Activated CD8-positive, alpha-beta memory T cell treated with anti-CD3 and anti-CD28 coated beads for 48 hours (primary cell): ENCODE results near the gene MANEA.
"Not testable (repeated sequence)": the region's sequence is repeated elsewhere in the genome, so short reads cannot be mapped to it uniquely, and the experiment has no call there.

ENCODE experiments used
- DNase-seq, 3 experiments: peaks; one replicate each; pipeline ENCODE4 v3.0.0-alpha.2; 2020; ENCODE audit warnings: low read depth in 2 of 3, low spot score in 2 of 3

The MANEA gene

GRCh38 chr6:95577304-95578105 is at the start of gene MANEA:
TSS of gene MANEA (plus strand) at chr6:95577535. CDS start at chr6:95586440, 8,905 bp downstream.
- peak; percentile 58 to 64 (median 61) for DNase-seq

- DNase-seq: no peak
Observed at GRCh38 chr6:95529762-95530161, 47.6 kb upstream of the MANEA start.

- DNase-seq: no peak
Observed at GRCh38 chr6:95530176-95530819, 47.0 kb upstream of the MANEA start.

GRCh38 chr6:95543798-95544197 is 33.5 kb upstream of the MANEA start:
- no peak for DNase-seq

GRCh38 chr6:95544517-95545225 is 32.7 kb upstream of the MANEA start:
- DNase-seq: no peak

GRCh38 chr6:95545226-95545625 is 32.1 kb upstream of the MANEA start:
- no peak for DNase-seq

- no peak for DNase-seq
Observed at GRCh38 chr6:95545686-95546085, 31.6 kb upstream of the MANEA start.

- DNase-seq: no peak
Observed at GRCh38 chr6:95546148-95546547, 31.2 kb upstream of the MANEA start.

- no peak for DNase-seq
Observed at GRCh38 chr6:95547043-95547442, 30.3 kb upstream of the MANEA start.

GRCh38 chr6:95548188-95548786 is 29.0 kb upstream of the MANEA start:
- DNase-seq: no peak

- DNase-seq: no peak
Observed at GRCh38 chr6:95551678-95552324, 25.5 kb upstream of the MANEA start.

GRCh38 chr6:95553880-95554279 is 23.5 kb upstream of the MANEA start:
- DNase-seq: no peak

- not testable (repeated sequence) for DNase-seq
Observed at GRCh38 chr6:95560956-95561355, 16.4 kb upstream of the MANEA start.

- DNase-seq: no peak
Observed at GRCh38 chr6:95569560-95569959, 7.8 kb upstream of the MANEA start.

GRCh38 chr6:95572098-95572497 is 5.2 kb upstream of the MANEA start:
- DNase-seq: no peak

- DNase-seq: no peak
Observed at GRCh38 chr6:95574811-95575210, 2.5 kb upstream of the MANEA start.

- DNase-seq: no peak
Observed at GRCh38 chr6:95576218-95576997, 927 bp upstream of the MANEA start.

- DNase-seq: no peak
Observed at GRCh38 chr6:95576998-95577303, 384 bp upstream of the MANEA start.

GRCh38 chr6:95578106-95578410 is 723 bp downstream of the MANEA start:
- DNase-seq: no peak

- no peak for DNase-seq
Observed at GRCh38 chr6:95581073-95581472, 3.7 kb downstream of the MANEA start.

GRCh38 chr6:95584226-95584625 is 6.9 kb downstream of the MANEA start:
- DNase-seq: not testable (repeated sequence)
